DMS 273 (cell line): ENCODE data around the gene SMAP2.
A peak's percentile ranks its signal among the peaks of the same experiment; 100 is the strongest.

Experiments
- DNase-seq: peaks from one replicate; lab custom pipeline; 2025; ENCODE audit not compliant: unreplicated experiment; lab: John Stamatoyannopoulos, UW

The SMAP2 gene

DNA sequence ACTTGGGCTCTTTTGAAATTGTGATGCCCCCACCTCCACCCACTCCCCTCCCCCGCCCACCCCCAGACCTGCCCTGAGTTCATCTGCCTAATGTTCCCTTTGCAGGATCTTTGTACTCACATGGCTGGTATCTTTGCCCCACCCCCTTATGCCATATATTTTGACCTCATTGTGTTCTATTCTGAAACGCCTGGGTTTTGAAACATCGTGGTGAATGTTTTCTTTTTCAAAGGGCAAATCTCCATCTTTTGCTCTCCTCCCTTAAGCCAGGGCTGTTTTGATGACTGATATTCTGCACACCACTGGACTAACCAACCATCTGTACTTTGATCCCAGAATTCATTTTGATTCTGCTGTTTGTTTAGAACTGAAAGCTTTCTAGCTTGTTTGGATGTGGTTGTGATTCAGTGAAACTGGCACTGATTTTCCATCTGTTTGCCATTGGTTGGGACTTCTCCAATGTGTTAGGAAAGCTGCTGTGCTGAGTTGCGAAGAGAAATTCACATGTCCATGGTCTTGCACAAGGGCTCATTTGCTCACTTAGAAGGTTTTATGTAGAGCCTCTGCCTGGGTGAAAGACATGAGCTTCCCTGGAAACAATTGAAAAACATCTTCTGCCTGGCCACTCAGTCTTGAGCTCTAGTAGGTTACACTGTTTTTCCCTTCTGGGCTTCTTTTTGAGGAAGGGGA, 16.5 kb downstream of the SMAP2 start:
- no peak for DNase-seq

DNA sequence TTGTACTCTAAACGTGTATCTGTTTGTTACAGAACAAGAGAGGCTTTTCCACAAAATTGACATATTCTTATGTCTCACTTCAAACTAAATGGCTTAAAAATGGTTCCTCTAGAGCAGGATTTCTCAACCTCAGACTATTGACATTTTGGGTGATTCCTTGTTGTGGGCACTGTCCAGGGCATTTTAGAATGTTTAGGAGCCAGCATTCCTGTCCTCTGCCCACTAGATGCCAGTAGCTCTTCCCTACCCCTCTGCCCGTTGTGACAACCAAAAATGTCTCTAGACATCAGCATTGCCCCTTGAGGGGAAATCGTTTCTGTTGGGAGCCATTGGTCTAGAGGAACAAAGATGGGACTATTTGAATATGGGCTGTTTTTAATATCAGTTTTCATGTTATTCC, 17.3 kb downstream of the SMAP2 start:
- no peak for DNase-seq

DNA sequence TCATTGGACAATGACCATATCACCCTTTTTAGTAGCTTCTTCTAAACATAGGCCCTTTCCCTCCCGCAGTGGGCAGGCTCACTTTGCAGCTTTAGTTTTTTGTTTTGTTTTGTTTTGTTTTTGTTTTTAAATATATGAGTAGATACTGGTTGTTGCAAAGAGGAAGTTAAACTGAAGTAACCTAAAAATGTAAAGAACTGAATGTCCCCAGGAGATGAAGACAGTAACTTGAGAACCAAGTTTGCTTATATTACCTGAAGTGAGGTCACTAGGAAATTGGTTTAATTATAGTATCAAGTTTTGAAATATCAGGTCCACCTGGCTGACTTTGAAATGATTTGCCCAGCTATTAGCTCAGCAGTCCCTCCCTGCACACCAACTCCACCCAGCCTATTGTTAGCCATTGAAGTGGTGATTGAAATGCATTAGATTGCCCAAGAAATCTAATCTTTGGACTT, 18.2 kb downstream of the SMAP2 start:
- DNase-seq: no peak

DNA sequence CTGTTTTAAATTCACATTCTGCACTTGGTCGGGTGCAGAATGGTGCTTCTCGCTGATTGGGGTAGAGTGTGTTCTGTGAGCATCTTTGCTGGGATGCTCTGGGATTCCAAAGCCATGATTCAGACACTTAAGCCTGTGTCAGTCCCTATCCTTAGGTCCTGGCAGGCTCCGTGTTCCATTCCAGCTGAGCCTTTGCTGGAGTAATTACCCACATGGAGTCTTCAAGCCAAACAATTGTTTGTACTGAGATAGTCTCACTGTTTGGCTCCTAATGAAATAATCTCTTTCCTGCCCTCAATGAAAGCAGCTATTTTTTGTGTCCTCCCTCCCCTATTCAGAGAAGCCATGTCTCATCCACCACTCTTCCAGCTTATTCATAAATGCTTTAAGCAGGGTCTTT, 18.7 kb downstream of the SMAP2 start:
- no peak for DNase-seq

DNA sequence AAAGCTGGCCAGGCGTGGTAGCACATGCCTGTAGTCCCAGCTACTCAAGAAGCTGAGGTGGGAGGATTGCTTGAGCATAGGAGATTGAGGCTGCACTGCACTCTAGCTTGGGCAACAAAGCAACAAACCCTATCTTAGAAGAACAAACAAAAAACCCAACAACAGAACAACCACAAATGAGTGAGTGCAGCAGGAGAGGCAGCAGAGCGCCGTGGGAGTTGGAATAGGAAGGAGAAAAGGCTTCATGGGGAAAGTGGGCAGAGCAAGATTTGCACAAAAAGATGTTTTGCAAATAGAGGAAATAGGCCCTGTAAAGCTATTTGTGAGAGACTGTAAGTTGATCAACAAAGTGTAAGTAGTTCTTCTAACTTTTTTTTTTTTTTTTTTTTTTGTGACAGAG, 19.6 kb downstream of the SMAP2 start:
- no peak for DNase-seq

DNA sequence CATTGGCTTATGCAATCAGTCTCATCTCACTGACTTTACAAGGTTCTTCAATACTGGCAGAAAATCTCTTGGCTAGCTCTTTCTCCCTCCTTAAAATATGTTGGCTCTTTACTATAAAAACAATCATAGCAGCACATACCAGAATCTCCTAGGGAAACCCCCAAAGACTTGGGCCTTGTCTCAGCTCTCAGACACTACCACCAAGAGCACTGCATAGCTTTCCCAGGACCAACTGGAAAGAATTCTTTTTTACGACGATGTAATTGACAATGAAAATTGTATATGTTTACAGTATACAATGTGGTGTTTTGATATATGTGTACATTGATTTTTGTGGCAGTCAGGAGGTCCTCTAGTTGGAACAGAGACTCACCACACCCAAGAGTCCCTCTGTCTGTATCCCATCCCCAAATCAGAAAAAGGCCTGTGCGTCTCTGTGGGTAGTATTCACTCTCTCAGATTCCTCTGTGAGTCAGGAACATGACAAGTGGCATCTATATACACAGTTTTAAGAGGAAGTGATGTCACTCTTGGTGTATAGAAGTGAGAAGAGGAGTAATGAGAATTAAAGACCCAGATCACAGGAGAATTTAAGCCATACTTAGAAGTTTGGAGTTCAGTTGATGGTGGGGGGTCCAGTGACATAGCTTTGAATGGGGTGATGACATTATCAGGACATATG, 21.1 kb downstream of the SMAP2 start:
- DNase-seq: no peak

DNA sequence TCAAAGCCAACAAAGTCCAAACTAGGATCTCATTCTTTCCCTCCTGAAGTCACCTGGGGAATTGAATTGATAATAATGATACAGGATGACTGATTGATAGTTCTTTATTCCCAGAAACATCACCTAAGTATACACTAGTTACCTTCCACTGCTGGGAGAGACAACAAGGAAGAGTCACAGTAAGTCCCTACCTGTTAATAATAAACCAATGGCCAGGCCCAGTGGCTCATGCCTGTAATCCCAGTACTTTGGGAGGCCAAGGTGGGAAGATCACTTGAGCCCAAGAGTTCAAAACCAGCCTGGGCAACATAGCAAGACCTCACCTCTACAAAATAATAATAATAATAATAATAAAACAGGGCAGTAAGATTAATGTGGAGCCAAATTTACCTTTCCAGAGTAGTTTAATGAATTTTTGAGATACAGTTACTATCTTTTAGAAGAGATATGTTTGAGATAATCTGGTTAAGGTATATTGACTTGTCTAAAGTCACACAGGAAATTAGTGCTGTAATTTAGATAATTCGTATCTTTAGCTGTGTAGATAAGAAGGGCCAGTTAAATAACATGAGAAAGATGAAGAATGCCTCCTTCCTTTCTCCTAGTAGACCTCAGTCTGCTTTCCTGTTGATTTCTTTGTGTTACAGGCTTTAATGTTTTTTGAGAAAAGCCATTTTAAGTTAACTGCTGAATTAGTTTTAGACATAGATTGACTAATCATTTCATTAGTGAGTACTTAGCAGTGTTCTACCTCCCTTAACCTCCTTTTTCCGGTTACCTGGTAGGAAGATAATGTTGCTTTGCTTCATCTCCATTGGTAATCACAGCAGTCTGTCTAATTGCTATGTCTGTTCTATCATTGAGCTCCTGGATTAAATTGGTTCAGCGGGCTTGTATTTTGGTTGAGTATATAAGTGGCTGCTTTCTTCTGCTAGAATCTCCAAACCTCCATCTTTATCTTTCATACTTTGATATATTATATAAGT, 22.0 kb downstream of the SMAP2 start:
- no peak for DNase-seq

DNA sequence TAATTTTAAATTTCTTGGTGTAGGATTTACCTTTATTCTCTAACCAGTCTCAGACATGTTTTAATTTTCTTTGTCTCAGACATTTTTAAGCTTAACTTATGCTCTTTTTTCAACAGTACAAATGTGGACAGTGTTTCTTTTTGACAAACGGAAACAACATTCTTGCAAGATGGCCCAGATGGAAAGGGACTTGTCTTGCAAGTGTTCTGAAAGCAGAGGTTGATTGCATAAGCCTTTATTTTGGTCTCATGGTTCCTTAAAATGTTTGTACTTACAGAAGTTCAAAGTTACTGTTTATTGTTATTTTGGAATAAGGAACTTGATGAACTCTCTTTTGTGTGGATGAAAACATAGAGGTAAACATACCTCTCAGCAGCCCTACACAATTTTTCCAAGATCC, 22.9 kb downstream of the SMAP2 start:
- DNase-seq: no peak

DNA sequence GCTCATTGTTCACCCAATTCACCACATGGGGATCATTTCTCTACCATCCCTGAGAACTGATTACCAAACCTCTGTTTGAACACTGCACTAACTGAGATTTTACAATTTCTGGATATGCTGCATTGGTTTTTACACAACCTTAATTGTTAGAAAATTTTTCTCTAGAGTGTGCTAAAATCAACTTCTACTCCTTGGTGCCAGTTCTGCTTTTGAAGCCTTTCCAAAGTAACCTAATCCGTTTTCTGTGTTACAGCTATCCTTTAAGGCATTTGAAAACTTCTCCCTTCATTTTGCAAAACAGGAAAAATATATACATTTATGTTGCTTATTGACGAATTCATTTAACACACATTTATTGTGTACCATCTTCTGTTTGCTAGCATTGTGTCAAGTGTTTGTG, 23.7 kb downstream of the SMAP2 start:
- DNase-seq: no peak

DNA sequence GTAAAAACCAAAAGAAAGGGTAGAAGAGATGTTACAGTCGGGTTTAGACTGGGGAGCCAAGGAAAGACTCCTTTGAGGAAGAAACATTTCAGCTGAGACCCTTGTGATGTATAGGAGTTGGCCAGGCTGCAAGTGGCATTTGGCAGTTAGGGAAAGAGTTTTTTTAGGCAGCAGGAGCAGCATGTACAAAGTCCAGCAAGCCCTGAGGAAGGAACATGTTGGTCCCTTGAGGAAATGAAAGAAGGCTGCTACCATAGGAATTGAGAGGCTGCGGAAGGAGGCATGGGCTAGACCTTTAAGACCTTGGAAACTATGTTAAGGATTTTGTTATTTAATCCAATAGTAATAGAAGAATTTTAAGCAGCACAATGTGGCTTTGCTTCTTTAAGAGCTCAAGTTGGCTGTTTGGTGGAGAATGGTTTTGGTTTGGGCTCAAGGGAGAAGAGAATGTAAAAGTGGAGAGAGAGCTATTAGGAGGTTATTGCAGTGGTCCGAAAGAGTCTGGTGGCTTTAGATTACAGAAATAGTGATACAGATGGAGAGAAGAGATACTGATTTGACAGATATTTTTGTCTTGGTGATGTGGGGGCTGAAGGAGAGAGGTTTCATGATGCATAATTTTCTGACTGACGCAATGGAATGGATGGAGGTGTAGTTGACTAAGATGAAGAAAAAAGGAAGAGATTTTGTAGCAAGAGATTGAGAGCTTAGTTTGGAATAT, 26.6 kb downstream of the SMAP2 start:
- DNase-seq: no peak

DNA sequence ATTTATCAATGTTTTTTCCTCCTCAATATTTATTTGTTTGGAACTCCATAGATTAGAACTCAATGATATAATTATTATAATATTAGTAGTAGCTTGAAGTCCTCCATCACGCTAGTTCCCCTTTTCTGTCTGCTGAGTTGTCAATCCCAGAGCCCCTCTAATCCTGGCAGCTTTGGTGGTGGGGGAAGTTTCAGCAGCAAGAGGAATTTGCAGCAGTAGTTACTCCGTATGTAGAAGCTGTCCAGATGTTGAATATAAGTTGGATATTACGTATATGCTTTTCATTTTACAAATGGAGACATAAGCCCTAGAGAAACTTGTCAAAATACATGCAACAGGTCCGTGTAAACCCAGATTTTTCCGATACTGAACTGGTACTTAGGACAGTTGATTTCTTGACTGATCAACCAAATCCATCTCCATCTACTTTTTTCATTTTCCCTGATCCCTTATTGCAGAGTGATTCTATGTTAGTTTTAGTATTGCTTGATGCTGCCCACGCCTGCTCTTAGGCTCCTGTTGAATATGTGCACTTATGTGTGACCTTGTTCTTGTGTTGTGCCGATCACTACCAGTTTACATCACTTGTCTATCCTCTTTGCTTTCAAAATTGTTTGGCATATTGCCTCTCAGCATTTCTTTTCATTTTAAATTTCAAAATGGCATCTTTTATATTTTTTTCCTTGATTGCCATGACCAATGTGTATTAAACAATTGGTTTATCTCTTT, 28.1 kb downstream of the SMAP2 start:
- no peak for DNase-seq

DNA sequence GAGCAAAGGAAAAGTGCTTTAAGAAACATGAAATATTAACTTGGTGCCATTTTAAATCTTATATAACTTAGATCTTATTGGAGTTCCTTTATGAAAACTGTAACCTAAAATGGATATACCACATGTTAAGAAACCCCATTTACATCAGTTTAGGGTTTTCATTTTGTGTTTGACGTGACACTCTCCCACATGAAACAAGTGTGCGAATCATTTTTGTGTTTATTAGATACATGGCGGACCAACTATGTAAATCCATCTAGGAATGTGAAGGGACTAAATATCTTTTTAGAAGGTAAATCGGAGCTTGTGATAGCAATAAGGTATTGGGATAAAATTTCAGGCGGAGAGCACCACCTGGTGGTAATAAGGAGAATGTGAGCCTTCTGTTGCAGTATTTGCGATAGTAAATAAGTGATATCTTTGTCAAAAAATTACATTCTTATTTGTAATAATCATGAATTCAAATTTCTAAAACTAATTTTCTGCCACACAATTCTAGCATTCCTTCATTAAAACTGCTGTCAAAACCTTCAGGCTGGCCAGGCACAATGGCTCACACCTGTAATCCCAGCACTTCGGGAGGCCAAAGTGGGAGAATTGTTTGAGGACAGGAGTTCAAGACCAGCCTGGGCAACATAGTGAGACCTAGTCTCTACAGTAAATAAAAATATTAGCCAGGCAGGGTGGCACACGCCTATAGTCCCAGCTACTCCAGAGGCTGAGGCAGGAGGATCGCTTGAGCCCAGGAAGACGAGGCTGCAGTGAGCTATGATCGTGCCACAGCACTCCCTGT, 31.3 kb downstream of the SMAP2 start:
- DNase-seq: peak; percentile 100

DNA sequence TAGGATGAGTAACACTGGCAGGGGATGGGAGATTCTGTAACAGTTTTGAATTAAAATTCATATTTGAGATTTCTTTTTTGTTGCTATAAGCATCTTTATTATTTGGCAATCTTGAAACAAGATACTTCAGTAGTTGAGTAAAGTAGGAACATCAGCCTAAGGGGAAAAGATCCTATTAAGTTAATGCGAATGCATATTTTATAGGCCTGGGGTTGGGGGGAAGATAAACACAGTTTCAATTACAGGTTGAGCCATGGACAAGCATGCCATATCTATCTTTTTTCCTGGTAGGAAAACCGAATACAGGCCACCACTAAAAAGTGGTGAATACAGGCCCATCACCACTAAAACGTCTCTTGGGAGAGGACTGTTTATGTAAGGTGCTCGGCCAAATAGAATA, 32.3 kb downstream of the SMAP2 start:
- no peak for DNase-seq

DNA sequence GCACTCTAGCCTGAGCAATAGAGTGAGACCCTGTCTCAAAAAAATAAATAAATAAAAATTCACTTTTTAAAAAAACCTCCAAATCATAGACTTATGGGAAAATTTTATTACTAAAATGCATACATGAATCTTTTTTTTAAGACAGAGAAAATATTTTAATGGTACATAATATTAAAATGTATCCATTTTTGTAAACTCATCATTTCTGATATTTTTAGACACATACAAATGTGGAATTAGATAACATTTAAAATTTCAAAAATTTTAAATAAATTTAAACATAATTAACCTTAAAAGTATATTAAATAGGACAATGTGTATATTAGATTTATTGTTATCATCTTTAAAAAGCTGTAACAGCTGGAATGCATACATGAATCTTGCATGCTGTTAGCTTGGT, 33.9 kb downstream of the SMAP2 start:
- DNase-seq: no peak

DNA sequence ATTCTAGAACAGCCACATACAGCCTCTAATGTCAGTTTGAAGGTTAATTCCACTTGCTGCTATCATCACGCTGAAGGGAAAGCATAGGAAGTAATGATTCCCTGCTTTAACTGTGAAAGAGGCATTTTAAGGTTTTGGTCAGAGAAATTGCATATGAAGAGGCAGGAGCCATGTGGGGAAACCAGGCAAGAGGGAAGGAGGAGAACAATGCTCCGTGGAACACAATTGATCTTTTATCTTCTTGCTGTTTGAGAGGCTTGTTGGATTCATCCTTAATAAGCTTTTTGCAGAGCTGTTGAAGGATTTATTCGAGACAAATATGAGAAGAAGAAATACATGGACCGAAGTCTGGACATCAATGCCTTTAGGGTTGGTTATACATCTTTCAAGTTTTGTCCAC, 35.9 kb downstream of the SMAP2 start:
- DNase-seq: no peak

DNA sequence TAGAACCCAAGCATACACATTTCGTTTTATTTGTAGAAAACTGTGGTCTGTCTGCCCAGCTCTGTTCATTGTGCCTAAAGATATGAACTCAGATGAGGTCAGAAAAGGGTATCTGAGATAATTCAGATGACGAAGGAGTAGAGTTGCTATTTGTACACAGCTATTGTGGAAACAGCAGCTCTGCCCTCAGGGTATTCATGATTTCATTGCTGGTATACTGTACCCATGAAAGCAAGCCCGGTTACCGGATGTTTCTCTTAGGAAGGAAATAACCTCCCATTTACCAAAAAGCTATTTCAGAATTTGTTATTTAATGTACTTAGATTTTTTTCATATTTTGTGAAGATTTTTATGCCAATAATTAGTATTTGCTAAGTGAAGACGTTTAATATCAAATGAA, 37.8 kb downstream of the SMAP2 start:
- DNase-seq: no peak

DNA sequence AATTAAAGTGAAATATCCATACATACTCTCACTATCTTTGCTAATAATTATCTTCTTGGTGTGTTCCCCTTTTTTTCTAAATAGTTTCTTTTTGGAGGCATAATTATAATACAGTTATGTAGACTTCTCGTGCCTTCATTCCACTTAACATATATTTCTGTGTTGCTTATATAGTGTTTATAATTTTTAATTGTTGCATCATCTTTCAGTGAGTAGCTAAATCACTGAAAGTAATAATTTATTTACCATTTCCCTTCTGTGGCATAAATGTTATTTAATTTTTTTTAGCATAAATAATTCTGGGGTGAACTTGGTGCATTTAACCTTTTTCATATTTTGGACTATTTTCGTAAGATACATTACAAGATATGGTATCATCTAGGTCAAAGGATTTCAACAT, 38.3 kb downstream of the SMAP2 start:
- DNase-seq: no peak

DNA sequence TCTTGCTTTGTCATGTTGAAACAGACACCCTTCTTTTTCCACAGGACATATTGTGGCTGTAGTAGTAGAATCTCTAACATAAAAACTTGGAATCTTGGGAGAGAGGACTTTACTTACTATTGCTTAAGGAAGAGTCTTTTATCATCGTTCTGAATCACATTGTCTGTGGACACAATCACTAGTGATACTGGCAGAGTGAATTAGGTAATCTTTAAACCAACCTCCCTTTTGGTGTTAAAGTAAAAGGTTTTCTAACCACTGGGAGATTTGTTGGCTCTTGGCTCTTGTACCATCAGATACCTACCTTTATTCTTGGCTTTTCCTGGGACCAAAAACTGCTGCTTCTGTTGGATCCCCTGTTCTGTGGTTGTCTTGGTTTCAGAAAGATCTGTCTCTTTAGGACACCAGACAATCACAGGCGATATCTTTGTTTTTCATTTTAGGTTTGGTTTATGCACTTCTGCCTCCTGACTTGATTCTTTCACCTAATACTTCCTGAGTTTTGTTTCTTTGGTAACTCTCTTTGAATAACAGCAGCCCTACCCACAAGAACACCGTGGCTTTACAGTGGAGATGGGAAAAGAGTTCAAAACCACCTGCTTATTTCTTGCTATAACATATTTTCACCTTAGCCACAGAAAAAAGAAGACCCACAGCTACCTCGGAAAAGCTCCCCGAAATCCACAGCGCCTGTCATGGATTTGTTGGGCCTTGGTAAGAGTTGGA, 40.2 kb downstream of the SMAP2 start:
- no peak for DNase-seq

DNA sequence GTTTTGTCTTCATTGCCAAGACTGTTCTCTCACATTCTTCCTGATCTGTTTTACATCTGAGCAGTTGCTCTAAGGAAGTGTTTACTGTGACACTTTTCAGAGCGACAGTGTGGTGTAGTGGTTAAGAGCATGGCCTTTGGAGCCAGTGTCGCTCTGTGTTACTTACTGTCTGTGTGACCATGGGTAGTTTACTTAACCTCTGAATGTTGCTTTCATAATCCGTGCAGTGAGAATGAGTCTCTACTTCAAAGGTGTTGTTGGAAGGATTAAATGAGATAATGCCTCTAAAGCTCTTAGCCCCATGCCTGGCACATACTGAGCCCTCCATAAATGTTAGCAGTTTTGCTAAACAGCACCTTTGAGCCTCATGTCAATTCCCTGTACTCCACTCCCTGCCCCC, 40.8 kb downstream of the SMAP2 start:
- DNase-seq: no peak
